ENCODE results near the gene ILKAP. TPM values are rescaled to one million over a fixed set of nuclear protein-coding genes. Genes with fewer than 3 reads are reported as not detected.
A peak's percentile ranks its signal among the peaks of the same experiment; 100 is the strongest.

Gene ILKAP
- total RNA-seq, 2 donors from 2014 or later, result 53.2 to 55.5 TPM

DNA sequence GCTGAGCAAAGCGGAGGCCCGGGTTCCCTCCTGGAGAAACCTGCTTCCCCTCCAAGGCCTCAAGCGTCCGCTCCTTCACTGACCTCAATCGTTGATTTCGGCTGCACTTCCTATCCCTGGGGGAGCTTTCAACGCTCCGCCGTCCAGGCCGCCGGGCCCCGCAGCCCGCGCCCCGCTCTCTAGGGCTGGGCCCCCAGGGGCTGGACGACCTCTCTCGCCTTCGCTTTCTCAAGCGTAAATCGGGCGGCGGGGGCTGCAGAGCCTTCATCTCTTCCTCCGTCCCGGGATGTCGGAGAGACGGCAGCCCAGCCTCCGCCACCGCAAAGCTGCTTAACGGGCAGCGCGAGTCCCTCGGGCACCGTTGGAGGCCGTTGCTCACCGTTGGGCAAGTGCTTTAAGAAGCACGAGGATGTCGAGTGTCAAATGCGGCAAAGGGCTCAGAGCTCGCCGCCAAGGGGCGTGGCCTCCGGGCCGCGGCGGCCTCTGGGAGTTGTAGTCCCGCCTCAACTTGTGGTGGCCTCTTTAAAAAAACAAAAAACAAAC lies 27.8 kb upstream of the ILKAP start:
- H3K27me3 Mint-ChIP-seq (ENCODE audit: low read depth), result peaks cover 27% of the 10 kb centered on the region
- DNase-seq (peak; percentile 81 to 83), ATAC-seq (replicated peaks in 1 of 2) (peak; percentile 90 to 93)
- peaks cover 0 to 1% of the 10 kb centered on the region in 2 donors for H3K36me3 Mint-ChIP-seq (ENCODE audit: insufficient read depth in 2 of 2)
- H3K4me3 Mint-ChIP-seq, result peak overlapping the region; percentile 80 to 92
- peaks cover 31% of the 10 kb centered on the region for H3K4me1 Mint-ChIP-seq (ENCODE audit: low read depth)
- H3K27ac Mint-ChIP-seq, result no peak overlapping the region
- no peaks in the 10 kb centered on the region for H3K9me3 Mint-ChIP-seq

GRCh38 chr2:238230699-238231098 lies 27.2 kb upstream of the ILKAP start:
- no peak for DNase-seq
- H3K36me3 Mint-ChIP-seq (ENCODE audit: insufficient read depth in 2 of 2), result peaks cover 0 to 1% of the 10 kb centered on the region in 2 donors
- peak overlapping the region; percentile 80 to 92 for H3K4me3 Mint-ChIP-seq
- H3K9me3 Mint-ChIP-seq, result no peaks in the 10 kb centered on the region
- peaks cover 31% of the 10 kb centered on the region for H3K4me1 Mint-ChIP-seq (ENCODE audit: low read depth)
- H3K27me3 Mint-ChIP-seq (ENCODE audit: low read depth), result peaks cover 21% of the 10 kb centered on the region
- no peak overlapping the region for H3K27ac Mint-ChIP-seq
- no peak for ATAC-seq (replicated peaks in 1 of 2)

DNA sequence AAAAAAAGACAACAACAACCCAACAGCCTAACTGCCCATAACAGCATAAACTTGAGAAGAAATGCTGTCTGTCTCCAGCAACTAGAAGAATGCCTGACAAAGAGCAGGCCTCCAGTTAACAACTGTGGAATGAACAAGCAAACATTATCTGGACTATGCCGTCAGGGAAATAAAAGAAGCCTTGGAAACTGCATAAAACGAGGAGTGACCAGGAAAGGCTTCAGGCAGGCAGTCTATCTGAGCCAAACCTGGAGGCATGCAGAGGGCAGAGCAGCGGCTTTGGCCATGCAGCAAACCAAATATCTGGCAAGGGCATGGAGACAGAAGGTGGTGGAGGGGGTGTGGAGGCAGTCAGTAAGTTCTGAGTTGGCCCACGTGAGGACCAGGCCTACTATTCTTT lies 25.2 kb upstream of the ILKAP start:
- ATAC-seq (replicated peaks in 1 of 2), result no peak
- Mint-ChIP-seq H3K9me3 (no peaks in the 10 kb centered on the region), H3K27ac (no peak overlapping the region), H3K4me1 (ENCODE audit: low read depth) (peaks cover 31% of the 10 kb centered on the region), H3K36me3 (ENCODE audit: insufficient read depth in 2 of 2) (peaks cover 0 to 3% of the 10 kb centered on the region in 2 donors), H3K27me3 (ENCODE audit: low read depth) (peaks cover 6% of the 10 kb centered on the region), H3K4me3 (no peak overlapping the region)
- no peak for DNase-seq

- Mint-ChIP-seq H3K4me1 (ENCODE audit: low read depth) (peaks cover 31% of the 10 kb centered on the region), H3K27me3 (ENCODE audit: low read depth) (no peaks in the 10 kb centered on the region), H3K27ac (no peak overlapping the region), H3K9me3 (no peaks in the 10 kb centered on the region), H3K36me3 (ENCODE audit: insufficient read depth in 2 of 2) (peaks cover 0 to 3% of the 10 kb centered on the region in 2 donors), H3K4me3 (no peak overlapping the region)
- no peak for DNase-seq
- ATAC-seq (replicated peaks in 1 of 2), result no peak
Observed at GRCh38 chr2:238227587-238228032, 24.1 kb upstream of the ILKAP start.

DNA sequence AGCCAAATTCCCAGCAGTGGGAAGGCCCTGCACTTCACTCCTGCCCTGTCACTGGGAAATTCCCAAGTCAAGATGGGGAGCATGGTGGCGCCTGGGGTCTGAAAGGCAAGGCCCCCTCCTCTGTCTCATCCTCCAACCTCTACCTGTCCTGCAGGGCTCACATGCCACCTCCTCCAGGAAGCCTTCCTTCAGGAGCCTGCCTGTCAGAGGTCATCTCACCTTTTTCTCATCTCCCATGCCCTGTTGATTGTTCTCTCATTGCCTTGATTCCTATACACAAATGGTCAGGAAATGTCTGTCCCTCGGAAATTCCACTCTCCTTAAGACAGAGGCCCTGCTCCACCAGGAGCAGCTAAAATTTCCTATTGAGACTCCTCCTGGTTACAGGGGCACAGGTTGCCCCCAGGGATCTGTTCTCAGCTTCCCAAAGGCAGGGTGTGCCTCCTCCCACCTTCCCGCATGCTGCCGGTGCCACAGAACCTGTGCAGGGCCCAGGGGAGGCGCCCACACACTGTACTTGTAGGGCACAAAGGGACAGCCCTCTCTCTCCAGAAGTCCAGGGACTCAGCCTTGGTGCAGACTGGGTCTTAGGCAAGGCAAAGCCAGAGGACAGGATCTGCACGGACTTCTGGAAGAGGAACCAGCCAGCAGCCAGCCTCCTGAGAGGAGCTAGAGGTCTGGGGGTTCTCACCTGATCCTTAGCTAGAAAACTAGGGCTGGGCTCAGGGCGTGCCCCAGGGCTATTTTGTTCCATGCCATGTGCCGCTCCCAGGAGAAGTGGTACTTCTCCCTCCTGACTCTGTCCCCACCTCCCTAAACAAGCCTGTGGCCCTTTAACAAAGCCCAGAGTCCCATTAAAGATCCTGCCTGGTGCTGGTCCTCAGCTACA lies 23.4 kb upstream of the ILKAP start:
- H3K27me3 Mint-ChIP-seq (ENCODE audit: low read depth), result no peaks in the 10 kb centered on the region
- no peak overlapping the region for H3K4me3 Mint-ChIP-seq
- ATAC-seq (replicated peaks in 1 of 2) (no peak), DNase-seq (no peak)
- no peak overlapping the region for H3K27ac Mint-ChIP-seq
- H3K36me3 Mint-ChIP-seq (ENCODE audit: insufficient read depth in 2 of 2), result peaks cover 0 to 3% of the 10 kb centered on the region in 2 donors
- peaks cover 28% of the 10 kb centered on the region for H3K4me1 Mint-ChIP-seq (ENCODE audit: low read depth)
- no peaks in the 10 kb centered on the region for H3K9me3 Mint-ChIP-seq

DNA sequence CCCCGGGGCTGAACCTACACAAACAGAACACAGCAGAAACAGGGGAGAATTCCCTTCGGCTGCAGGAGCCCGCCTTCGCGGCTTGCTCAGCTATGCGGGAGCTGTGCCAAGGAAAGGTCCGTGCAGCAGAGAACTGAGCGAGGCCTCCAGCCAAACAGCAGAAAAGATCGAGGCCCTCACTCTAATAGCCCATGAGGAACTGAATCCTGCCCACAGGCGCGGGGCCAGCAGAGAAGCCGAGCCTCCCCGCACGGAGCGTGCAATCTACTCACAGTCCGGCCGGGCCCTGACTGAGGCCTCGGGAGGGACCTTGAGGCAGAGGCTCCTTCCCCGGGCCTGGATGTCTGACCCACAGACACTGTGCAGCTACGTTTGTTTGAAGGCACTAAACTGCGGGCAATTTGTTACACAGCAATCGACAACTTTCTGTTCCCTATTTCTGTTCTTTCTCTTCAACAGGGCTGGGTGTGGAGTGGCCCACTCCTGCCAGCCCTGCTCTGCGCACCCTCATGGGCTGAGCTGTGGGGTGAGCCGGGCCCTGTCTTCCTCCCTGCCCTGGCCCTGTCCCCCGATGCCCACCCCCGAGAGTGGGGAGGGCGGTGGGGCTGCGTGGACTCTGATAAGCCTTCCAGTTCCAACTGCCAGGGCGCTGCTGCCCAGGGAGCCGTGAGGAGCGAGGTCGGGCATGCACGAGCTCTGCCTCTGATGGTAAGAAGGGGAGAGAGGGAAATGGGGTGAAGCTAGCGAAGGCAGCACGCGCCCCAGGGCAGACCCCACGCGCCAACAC lies 22.6 kb upstream of the ILKAP start:
- H3K9me3 Mint-ChIP-seq, result no peaks in the 10 kb centered on the region
- no peak overlapping the region for H3K27ac Mint-ChIP-seq
- peaks cover 20% of the 10 kb centered on the region for H3K4me1 Mint-ChIP-seq (ENCODE audit: low read depth)
- no peak overlapping the region for H3K4me3 Mint-ChIP-seq
- H3K27me3 Mint-ChIP-seq (ENCODE audit: low read depth), result no peaks in the 10 kb centered on the region
- ATAC-seq (replicated peaks in 1 of 2) (no peak), DNase-seq (no peak)
- H3K36me3 Mint-ChIP-seq (ENCODE audit: insufficient read depth in 2 of 2), result peaks cover 0 to 3% of the 10 kb centered on the region in 2 donors

GRCh38 chr2:238225121-238225520 lies 21.6 kb upstream of the ILKAP start:
- H3K36me3 Mint-ChIP-seq (ENCODE audit: insufficient read depth in 2 of 2), result peaks cover 0 to 3% of the 10 kb centered on the region in 2 donors
- DNase-seq, result no peak
- H3K4me1 Mint-ChIP-seq (ENCODE audit: low read depth), result peaks cover 12% of the 10 kb centered on the region
- no peaks in the 10 kb centered on the region for H3K27me3 Mint-ChIP-seq (ENCODE audit: low read depth)
- no peaks in the 10 kb centered on the region for H3K9me3 Mint-ChIP-seq
- H3K27ac Mint-ChIP-seq, result no peak overlapping the region
- H3K4me3 Mint-ChIP-seq, result no peak overlapping the region
- ATAC-seq (replicated peaks in 1 of 2), result no peak

DNA sequence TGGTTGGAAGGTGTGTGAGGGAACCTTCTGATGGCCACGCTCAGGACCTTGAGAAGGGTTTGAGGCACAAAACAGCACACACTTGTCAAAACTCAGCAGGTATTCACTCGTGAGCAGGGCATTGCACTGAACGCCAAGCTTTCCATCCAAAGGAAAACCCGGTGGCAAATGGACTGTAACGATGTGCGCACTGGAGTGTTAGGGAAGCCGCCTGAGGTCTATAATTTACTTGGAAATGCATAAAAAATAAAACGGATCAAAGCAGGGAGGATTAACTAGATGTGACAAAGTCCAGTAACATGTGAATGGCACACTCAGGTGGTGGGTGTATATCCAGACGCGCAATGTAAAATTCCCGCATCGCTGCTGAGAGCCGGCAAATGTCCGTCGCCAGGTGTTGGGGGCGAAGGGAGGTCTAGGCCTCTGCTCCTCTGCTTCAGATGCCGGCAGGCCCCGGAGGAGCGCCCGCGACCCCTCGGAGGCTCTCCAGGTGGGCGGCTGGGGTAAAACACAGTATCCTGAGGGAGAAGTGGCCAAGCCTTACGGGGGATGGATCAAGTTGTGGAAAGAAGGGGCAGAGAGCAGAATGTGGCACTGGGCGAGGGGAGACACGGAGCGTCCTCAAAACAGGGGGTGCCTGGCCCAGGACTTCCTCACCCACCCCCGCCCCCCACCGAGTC lies 21.0 kb upstream of the ILKAP start:
- Mint-ChIP-seq H3K27me3 (ENCODE audit: low read depth) (no peaks in the 10 kb centered on the region), H3K36me3 (ENCODE audit: insufficient read depth in 2 of 2) (peaks cover 0 to 3% of the 10 kb centered on the region in 2 donors), H3K27ac (no peak overlapping the region), H3K4me3 (no peak overlapping the region), H3K9me3 (no peaks in the 10 kb centered on the region), H3K4me1 (ENCODE audit: low read depth) (peaks cover 6% of the 10 kb centered on the region)
- ATAC-seq (replicated peaks in 1 of 2) (no peak), DNase-seq (no peak)

DNA sequence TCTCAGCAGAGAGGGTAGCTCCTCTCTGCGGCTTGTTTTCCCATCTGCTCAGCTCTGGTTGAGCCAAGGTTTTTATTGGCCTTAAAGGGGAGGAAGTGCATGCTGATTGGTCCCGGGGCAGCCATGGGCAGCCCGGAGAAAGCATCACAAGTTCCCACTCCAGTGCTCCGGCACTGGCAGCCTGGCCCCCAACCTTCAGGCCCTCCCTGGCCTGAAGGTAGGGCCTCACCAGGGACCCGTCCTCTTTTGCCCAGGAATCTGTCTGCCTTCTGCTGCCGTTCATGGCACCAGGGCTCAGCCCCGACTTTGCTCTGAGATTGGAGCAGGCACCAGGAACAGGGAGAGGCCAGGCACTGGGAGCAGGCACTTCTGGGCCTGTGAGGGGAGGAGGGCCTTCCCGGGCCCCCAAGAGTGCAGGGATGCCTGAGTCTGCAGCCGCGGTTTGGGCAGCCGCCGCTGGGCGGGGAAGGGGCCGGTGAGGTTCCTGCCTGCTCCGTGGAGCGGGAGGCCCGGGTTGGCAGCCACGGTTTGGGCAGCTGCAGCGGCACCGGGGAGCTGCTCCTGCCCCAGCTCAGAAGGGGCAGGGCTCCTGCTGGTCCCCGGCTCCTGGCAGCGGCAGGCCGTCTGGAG lies 17.5 kb upstream of the ILKAP start:
- Mint-ChIP-seq H3K27ac (no peak overlapping the region), H3K27me3 (ENCODE audit: low read depth) (no peaks in the 10 kb centered on the region), H3K36me3 (ENCODE audit: insufficient read depth in 2 of 2) (peaks cover 0 to 2% of the 10 kb centered on the region in 2 donors), H3K4me1 (ENCODE audit: low read depth) (no peaks in the 10 kb centered on the region), H3K4me3 (peak overlapping the region; percentile 10 to 29), H3K9me3 (no peaks in the 10 kb centered on the region)
- DNase-seq (no peak), ATAC-seq (replicated peaks in 1 of 2) (peak; percentile 56 to 74)

- H3K4me3 Mint-ChIP-seq, result peak overlapping the region; percentile 10 to 29
- H3K27ac Mint-ChIP-seq, result no peak overlapping the region
- peaks cover 0 to under 1% of the 10 kb centered on the region in 2 donors for H3K36me3 Mint-ChIP-seq (ENCODE audit: insufficient read depth in 2 of 2)
- ATAC-seq (replicated peaks in 1 of 2) (peak in 1 of 2 donors; percentile 18), DNase-seq (no peak)
- no peaks in the 10 kb centered on the region for H3K4me1 Mint-ChIP-seq (ENCODE audit: low read depth)
- peaks cover 3% of the 10 kb centered on the region for H3K27me3 Mint-ChIP-seq (ENCODE audit: low read depth)
- no peaks in the 10 kb centered on the region for H3K9me3 Mint-ChIP-seq
Observed at GRCh38 chr2:238220274-238220891, 16.9 kb upstream of the ILKAP start.

DNA sequence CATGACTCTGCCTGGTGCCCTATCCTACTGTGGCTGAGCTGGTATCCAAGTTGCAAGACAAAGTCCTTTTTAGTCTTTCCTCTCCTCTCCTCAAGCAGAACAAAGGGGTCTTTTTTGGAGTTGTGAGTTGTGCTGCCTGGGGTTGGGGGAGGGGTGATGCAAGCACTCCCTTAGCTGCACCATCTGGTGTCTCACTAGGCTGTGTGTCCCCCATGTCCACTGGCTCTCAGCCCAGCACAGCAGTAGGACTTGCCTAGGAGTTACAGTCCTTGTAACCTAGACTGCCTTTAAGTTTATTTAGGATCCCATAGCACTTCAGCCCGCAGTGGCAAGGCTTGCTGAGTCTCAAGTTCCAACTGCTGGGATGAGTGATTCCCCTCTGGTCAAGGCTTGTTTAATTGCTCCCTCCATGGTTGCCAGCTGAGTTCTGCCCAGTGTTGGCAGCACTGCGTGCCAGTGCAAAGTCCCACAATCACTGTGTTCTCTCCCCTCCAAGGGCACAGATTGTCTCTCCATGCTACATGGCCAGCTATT lies 13.2 kb upstream of the ILKAP start:
- Mint-ChIP-seq H3K27ac (no peak overlapping the region), H3K9me3 (no peaks in the 10 kb centered on the region), H3K4me1 (ENCODE audit: low read depth) (no peaks in the 10 kb centered on the region), H3K36me3 (ENCODE audit: insufficient read depth in 2 of 2) (no peaks in the 10 kb centered on the region), H3K27me3 (ENCODE audit: low read depth) (peaks cover 22% of the 10 kb centered on the region), H3K4me3 (no peak overlapping the region)
- ATAC-seq (replicated peaks in 1 of 2) (no peak), DNase-seq (no peak)

GRCh38 chr2:238207006-238207405 lies 3.5 kb upstream of the ILKAP start:
- H3K4me3 Mint-ChIP-seq, result no peak overlapping the region
- DNase-seq (no peak), ATAC-seq (replicated peaks in 1 of 2) (no peak)
- H3K36me3 Mint-ChIP-seq (ENCODE audit: insufficient read depth in 2 of 2), result no peaks in the 10 kb centered on the region
- H3K9me3 Mint-ChIP-seq, result no peaks in the 10 kb centered on the region
- H3K27me3 Mint-ChIP-seq (ENCODE audit: low read depth), result no peaks in the 10 kb centered on the region
- no peak overlapping the region for H3K27ac Mint-ChIP-seq
- peaks cover 15% of the 10 kb centered on the region for H3K4me1 Mint-ChIP-seq (ENCODE audit: low read depth)
